Epithelial cell of esophagus (primary cell): ENCODE data around the gene BRAT1.
A peak's percentile ranks its signal among the peaks of the same experiment; 100 is the strongest.

ENCODE experiments used
- DNase-seq: peaks from one replicate; pipeline ENCODE4 v3.0.0; 2010; ENCODE audit warnings: low read depth
- H3K4me3 ChIP-seq: 2 replicates; pipeline ENCODE4 v1.5.1; 2011; ENCODE audit warnings: mild to moderate bottlenecking, low read length, control low read depth
- CTCF ChIP-seq: IDR thresholded peaks from 2 replicates; pipeline ENCODE4 v1.5.1; 2011; ENCODE audit warnings: low read depth, mild to moderate bottlenecking, low read length, control low read depth, inconsistent platforms; ENCODE audit not compliant: insufficient read depth; ENCODE audit errors: missing control alignments

Gene BRAT1

GRCh38 chr7:2526659-2527504, 28.4 kb downstream of the BRAT1 start:
- no peak overlapping the region for H3K4me3 ChIP-seq
- TF ChIP-seq CTCF: no peak
- DNase-seq: no peak

DNA sequence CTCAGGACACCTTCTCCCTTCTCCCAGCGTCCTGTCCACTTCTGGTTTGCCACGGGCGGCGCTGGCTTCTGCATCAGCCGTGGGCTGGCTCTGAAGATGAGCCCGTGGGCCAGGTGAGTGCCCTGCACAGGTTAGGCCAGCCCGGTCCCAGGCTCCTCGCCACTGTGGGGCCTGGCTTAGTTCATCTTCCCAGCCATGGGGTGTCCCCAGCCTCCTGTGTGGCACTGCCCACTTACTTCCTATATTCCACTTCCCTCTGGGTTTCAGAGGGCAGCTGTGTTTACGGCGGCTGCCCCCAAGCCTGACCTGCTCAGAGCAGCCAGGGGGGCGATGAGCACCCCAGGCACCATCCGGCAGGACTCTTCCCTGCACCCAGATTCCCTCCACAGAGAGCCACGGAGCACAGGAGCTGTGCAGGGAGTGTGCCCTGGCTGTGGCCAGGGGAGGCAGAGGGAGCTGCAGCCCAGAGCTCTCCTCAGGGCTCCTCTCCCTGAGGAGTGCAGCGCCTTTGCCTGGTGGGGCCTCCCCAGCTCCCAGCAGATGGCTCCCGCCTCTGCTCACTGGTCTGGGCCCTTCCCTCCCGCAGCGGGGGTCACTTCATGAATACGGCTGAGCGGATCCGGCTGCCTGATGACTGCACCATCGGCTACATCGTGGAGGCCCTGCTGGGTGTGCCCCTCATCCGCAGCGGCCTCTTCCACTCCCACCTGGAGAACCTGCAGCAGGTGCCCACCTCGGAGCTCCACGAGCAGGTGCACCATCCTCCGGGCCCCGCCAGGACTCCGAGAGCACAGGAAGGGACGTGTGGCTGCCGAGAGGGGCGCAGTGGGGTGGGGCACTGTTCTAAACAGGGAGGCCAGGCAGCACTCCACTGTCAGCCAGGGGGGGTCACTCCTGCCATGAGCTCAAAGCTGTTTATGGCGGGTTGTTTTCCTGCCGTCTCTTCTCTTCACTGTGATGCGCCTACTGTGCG, 29.4 kb downstream of the BRAT1 start:
- no peak for DNase-seq
- no peak for TF ChIP-seq CTCF
- no peak overlapping the region for H3K4me3 ChIP-seq

DNA sequence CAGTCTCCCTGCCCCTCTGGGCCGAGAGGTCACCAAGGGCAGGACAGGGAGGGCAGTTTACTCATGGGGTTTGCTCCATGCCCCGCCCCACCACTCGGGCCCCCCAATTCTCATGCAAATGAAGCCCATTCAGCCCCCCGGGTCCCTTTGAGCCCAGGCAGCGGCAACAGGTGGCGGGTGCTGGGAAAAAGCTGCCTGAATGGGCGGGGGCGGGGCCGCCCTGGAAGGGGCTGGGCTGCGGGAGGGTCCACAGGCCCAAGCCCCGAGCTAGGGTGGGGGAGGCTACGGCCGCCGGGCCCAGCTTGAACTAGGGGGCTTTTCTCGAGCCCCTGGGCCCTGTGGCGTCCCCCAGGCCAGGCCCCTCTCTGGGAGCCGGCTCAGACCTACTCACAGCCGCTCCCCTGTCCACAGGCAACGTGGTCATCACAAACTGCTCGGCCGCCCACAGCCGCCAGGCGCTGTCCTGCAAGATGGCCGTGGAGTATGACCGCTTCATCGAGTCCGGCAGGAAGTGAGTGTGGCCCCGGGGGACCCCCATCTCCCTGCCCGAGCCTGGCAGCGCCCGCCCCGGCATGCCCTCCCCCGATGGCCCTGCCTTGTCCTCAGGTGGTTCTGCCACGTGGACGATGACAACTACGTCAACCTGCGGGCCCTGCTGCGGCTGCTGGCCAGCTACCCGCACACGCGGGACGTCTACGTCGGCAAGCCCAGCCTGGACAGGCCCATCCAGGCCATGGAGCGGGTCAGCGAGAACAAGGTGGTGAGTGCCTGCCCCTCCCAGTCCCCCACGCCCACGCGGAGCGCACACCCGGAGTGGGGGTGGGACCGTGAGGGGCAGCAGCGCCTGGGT, 30.3 kb downstream of the BRAT1 start:
- TF ChIP-seq CTCF: no peak
- DNase-seq: no peak
- H3K4me3 ChIP-seq: no peak overlapping the region

DNA sequence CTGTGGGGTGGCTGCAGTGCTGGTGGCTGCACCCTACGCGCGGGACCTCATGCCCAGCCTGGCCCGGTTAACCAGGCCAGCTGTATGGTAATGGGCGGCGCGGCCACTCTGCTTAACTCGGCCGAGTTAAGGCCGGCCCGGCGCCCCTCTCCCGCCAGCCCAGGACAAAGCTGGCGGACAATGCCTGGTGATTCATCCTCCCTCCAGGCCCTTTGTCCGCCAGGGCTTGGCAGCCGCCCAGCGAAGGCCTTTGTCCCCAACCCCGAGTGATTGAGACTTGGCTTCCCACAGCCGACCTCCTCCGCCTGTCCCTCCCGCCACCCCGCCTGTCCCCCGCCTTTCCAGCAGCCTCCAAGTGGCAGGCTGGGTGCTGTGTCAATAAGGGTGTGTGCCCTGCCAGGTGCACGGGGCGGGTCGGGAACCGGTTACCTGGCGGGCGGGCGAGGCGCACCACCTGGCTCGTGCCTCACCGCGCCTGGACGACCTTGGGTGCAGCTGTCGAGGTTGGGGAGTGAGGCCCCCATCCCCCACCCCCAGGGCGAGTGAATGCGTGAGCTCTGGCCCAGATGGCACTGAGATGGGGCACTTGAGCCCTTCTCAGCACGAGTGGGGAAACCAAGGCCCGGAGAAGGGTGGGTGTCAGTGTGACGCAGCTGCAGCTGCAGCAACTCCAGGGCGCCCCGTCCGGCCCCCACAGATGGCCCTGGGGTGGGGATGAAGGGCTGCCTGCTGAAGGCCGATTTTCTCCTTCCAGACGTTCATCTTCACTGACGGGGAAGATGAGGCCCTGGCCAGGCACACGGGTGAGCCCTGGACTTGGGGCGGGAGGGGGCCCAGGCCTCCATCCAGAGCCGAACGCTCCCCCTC, 31.1 kb downstream of the BRAT1 start:
- no peak for TF ChIP-seq CTCF
- DNase-seq: peak; percentile 85
- peak overlapping the region; percentile 25 for H3K4me3 ChIP-seq

- peak overlapping the region; percentile 25 for H3K4me3 ChIP-seq
- TF ChIP-seq CTCF: no peak
- peak; percentile 88 for DNase-seq
Measured at GRCh38 chr7:2523461-2523936, 31.8 kb downstream of the BRAT1 start.
